GM20000 (cell line): ENCODE data around the gene SFSWAP.

Source experiments
- DNase-seq: peaks from one replicate; pipeline ENCODE4 v3.0.0; 2012; ENCODE audit warnings: low spot score
- TF ChIP-seq, protein P1 (sequence below): IDR thresholded peaks from 2 replicates; pipeline ENCODE4 v1.5.1; 2012; ENCODE audit warnings: mild to moderate bottlenecking, control low read depth; ENCODE audit errors: extremely low read depth, missing control alignments

The SFSWAP gene

DNA sequence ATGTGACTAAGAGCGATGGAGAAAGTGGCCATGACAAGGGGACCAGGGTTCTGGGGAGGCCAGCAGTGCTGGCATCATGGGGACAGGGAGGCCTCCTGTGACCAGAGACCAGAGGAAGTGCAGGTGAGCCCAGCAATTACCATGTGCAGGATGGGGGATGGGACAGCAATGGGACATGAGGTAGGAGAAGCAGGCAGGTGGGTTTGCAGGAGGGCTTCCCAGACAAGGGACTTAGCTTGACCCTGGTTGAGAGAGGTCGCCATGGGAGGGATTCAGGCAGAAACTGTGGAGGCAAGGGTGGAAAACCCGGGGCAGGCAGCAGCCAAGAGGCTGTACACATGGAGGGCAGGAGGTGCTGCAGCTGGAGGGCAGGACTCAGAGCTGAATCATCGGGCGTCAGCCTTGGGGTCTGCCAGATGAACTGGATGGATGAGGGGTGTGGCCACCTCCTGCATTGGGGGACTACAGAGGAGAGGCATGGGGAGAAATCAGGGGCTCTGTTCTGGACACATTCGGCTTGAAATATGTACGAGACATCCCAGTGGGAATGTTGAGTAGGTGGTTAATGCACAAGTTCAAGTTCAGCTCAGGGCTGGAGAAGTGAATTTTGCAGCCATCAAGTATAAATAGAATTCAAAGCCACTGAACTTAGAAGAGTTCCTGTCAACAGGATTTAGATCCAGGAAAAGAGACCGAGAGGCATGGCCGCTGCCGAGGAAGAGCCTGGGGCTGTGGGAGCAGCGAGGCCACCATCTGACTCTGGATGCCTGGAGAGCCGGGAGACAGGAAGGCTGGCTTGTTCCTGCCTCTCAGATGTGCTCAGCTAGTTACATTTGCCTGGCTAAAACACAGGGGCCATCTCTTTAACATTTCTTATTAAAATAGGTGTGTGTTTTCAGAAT lies 36.6 kb downstream of the SFSWAP start:
- TF ChIP-seq, protein P1, sequence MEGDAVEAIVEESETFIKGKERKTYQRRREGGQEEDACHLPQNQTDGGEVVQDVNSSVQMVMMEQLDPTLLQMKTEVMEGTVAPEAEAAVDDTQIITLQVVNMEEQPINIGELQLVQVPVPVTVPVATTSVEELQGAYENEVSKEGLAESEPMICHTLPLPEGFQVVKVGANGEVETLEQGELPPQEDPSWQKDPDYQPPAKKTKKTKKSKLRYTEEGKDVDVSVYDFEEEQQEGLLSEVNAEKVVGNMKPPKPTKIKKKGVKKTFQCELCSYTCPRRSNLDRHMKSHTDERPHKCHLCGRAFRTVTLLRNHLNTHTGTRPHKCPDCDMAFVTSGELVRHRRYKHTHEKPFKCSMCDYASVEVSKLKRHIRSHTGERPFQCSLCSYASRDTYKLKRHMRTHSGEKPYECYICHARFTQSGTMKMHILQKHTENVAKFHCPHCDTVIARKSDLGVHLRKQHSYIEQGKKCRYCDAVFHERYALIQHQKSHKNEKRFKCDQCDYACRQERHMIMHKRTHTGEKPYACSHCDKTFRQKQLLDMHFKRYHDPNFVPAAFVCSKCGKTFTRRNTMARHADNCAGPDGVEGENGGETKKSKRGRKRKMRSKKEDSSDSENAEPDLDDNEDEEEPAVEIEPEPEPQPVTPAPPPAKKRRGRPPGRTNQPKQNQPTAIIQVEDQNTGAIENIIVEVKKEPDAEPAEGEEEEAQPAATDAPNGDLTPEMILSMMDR, result no peak
- no peak for DNase-seq

DNA sequence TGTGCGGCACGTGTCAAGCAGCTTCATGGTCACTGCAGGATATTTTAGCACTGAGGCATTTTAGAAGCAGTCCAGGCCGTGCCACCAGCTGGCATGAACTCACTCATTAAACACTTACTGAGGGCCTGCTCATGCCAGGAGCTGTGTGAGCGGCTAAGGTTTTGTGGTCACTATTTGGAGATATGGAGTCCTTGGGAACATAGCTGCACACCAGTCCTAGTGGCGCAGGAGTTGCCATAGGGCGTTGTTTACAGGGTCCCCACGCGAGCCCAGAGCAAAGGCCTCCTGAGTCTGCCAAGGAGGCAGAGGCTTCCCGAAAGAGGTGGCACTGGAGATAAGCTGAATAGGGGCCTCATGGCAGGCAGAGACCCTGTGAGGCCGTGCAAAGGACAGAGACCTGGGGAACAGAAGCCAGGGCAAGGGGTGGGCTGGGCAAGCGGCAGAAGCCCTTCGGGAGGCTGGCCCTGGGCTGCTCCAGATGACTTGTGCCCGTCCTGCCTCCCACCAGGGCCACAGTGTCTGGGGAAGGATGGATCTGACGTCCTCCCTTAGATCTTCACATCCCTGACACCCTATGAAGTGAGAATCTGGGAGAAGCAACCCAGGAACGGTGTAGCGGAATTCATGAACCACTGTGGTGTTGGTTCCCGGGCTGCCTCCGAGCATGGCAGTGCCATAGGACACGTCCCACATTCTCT lies 38.9 kb downstream of the SFSWAP start:
- TF ChIP-seq, protein P1, result no peak

DNA sequence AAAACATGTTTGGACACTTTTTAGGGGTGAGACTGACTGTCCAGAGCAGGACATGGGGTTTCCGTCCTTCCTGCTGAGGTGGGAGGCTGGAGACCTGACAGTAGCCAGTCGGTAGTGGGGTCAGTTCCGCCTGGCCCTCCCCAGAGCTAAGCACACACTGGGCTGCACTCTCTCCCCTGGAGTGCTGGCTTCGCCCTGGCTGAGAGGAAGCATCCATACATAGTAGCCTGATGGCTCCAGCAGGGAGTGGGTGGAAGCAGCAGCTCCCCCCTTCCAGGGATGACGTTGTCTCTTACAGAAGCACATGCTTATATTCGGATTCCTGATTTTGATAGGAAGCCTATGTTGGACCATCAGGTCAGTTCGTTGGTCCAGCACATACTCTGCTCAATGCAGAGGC lies 40.4 kb downstream of the SFSWAP start:
- DNase-seq, result no peak
- TF ChIP-seq, protein P1, result no peak

More for the DNA sequence above, 38.9 kb downstream of the SFSWAP start:
- DNase-seq, result no peak

DNA sequence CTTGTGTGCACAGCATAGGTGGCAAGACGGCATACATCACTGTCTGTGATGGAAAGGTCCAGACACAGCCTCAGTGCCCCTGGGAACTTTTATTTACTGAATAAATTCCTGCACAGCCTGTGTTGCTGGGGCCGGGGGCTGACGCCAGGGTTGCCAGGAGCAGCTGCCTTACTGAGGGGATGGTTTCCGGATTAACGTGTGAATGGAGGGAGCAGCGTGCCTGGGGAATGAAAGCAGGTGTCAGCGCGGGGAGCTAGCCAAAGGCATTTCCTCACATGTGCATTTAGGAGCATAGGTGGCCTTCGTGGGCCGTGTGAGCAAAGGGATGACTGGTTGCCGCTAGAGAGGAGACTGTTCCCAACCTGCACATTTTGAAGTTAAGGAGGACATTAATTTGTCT lies 41.6 kb downstream of the SFSWAP start:
- DNase-seq, result no peak
- TF ChIP-seq, protein P1, result no peak

DNA sequence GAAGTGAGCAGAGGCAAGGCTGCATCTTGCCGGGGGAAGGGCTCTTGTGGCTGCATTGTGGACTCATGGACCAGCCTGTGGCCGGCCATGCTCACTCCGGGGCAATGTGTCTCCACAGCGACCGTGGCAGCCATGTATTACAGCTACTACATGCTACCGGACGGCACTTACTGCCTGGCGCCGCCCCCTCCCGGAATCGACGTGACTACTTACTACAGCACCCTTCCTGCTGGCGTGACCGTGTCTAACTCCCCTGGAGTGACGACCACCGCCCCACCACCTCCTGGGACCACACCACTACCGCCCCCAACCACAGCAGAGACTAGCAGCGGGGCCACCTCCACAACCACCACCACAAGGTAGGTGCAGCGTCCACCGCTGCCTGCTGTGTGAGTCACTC lies 42.1 kb downstream of the SFSWAP start:
- TF ChIP-seq, protein P1, result no peak
- no peak for DNase-seq

DNA sequence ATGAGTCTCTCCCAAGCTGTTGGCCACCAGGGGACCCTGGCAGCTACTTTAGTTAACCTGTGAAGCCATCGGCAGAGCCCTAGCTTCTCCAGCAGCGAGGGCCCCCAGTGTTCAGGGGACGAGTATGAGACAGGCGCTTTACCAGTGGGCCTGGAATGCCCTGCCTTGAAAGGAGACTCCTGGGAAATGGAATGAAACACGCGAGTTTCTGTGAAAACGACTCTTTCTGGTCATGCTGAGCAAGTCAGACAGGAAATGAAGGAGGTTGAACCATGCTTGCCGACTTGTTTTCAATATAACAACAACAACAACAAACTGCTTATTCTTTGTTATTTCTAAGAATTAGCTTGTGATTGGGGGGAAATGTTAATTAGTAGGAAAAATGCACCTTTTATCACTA lies 42.9 kb downstream of the SFSWAP start:
- TF ChIP-seq, protein P1, result no peak
- DNase-seq, result no peak

DNA sequence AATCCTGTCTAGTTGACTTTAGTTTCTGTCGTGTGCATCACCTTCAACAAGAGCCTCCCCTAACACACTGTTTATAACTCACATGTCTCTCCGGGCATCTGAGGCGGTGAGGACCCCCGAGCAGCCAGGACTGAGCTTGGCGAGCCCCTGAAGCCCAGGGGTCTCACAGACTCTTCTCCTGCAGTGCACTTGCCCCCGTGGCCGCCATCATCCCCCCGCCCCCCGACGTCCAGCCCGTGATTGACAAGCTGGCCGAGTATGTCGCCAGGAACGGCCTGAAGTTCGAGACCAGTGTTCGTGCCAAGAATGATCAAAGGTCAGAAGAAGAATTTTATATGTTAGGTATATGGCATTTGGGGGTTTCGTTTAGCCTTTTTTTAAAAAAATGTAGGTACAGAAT lies 43.3 kb downstream of the SFSWAP start:
- TF ChIP-seq, protein P1, result no peak
- DNase-seq, result no peak
